ENCODE data around the gene TXNL4A.

Gene TXNL4A

GRCh38 chr18:79934311-79935097, 53.9 kb downstream of the TXNL4A start:
- CTCF ChIA-PET: interaction anchor here (0.7 to 1.1 kb wide), 2 partner anchors 10 to 28 kb away, joined by 3 read pairs; no protein-coding TSS in a partner anchor
- no peak for TF ChIP-seq CTCF (IDR thresholded peaks at IDR 0.05; ENCODE audit: control extremely low read depth, extremely low read depth, low read depth, missing control alignments)
- DNase-seq (ENCODE audit: extremely low spot score): no peak
- POLR2A ChIA-PET: no interaction called here

GRCh38 chr18:79933765-79934164, 54.6 kb downstream of the TXNL4A start:
- CTCF ChIA-PET: interaction anchor here (0.7 to 1.1 kb wide), 2 partner anchors 11 to 28 kb away, joined by 3 read pairs; no protein-coding TSS in a partner anchor
- no peak for DNase-seq (ENCODE audit: extremely low spot score)
- no peak for TF ChIP-seq CTCF (IDR thresholded peaks at IDR 0.05; ENCODE audit: control extremely low read depth, extremely low read depth, low read depth, missing control alignments)
- POLR2A ChIA-PET: no interaction called here

- no peak for DNase-seq (ENCODE audit: extremely low spot score)
- ChIA-PET POLR2A (no interaction called here), CTCF (no interaction called here)
- no peak for TF ChIP-seq CTCF (IDR thresholded peaks at IDR 0.05; ENCODE audit: control extremely low read depth, extremely low read depth, low read depth, missing control alignments)
These were observed 55.5 kb downstream of the TXNL4A start for GRCh38 chr18:79932907-79933306.

GRCh38 chr18:79931475-79931874, 56.9 kb downstream of the TXNL4A start:
- ChIA-PET CTCF (no interaction called here), POLR2A (no interaction called here)
- DNase-seq (ENCODE audit: extremely low spot score): no peak
- TF ChIP-seq CTCF (IDR thresholded peaks at IDR 0.05; ENCODE audit: control extremely low read depth, extremely low read depth, low read depth, missing control alignments): no peak

- CTCF ChIA-PET: interaction anchor here (1.1 kb wide), 1 partner anchor 11 kb away, joined by 4 read pairs; no protein-coding TSS in a partner anchor
- TF ChIP-seq CTCF (IDR thresholded peaks at IDR 0.05; ENCODE audit: control extremely low read depth, extremely low read depth, low read depth, missing control alignments): no peak
- POLR2A ChIA-PET: no interaction called here
- DNase-seq (ENCODE audit: extremely low spot score): no peak
These were observed 58.2 kb downstream of the TXNL4A start for GRCh38 chr18:79930020-79930642.

GRCh38 chr18:79928563-79928960, 59.8 kb downstream of the TXNL4A start:
- no peak for DNase-seq (ENCODE audit: extremely low spot score)
- ChIA-PET CTCF (interaction anchor here (0.9 to 1.2 kb wide), 2 partner anchors 9 to 24 kb away, joined by 3 to 4 read pairs; no protein-coding TSS in a partner anchor), POLR2A (no interaction called here)
- TF ChIP-seq CTCF (IDR thresholded peaks at IDR 0.05; ENCODE audit: control extremely low read depth, extremely low read depth, low read depth, missing control alignments): no peak
